ENCODE measurements around the gene SLC25A12.

- TF ChIP-seq CTCF (IDR thresholded peaks at IDR 0.05) (no peak), POLR2A (IDR thresholded peaks at IDR 0.05) (no peak)
Observed at GRCh38 chr2:171807119-171807518, 86.9 kb downstream of the SLC25A12 start.

All from Peyer's patch (tissue), 4 donors.